A549 (cell line): ENCODE data around the gene HSPB1. TPM values are rescaled to one million over a fixed set of nuclear protein-coding genes. Genes with fewer than 3 reads are reported as not detected.

Source experiments
- ATAC-seq, 2 experiments: fragments of 200-7000 bp in 1 of 2; fragments of >200 bp in 1 of 2; cut with Nextera tagmentation in 1 of 2; cut with Tn5 transposase in 1 of 2; 3 replicates each; pipeline versions ENCODE4 v1.8.0 to v1.9.1; 2018 to 2020; ENCODE audit warnings: mild to moderate bottlenecking in 1 of 2, moderate library complexity in 1 of 2
- CTCF ChIA-PET: fragments of 300-600 bp; sonication (Branson Sonifier 250); formaldehyde crosslinking; extraction: SDS; loops from one replicate; lab custom pipeline; 2021; ENCODE audit warnings: antibody characterized with exemption, inconsistent platforms; lab: Yijun Ruan, JAX
- POLR2A ChIA-PET: fragments of 350-600 bp; formaldehyde crosslinking; extraction: SDS; loops from one replicate; lab custom pipeline; 2021; ENCODE audit warnings: antibody characterized with exemption, inconsistent platforms; lab: Yijun Ruan, JAX
- DNase-seq, 2 experiments: peaks; one replicate each; pipeline versions ENCODE4 v3.0.0 to v3.0.0-alpha.2; 2011 to 2016; ENCODE audit warnings: low read depth in 1 of 2, low spot score in 1 of 2
- FAIRE-seq: peaks from 2 replicates; lab custom pipeline; 2011; peaks lifted over from hg19 to GRCh38; lab: Jason Lieb, UNC
- H3K27ac ChIP-seq, 2 experiments: fragments of >200 bp; sonication (Bioruptor Twin); formaldehyde crosslinking; 3 replicates each; pipeline ENCODE4 v1.5.1; 2016 to 2017
- H3K4me1 ChIP-seq: fragments of >200 bp; sonication (Bioruptor Twin); formaldehyde crosslinking; 3 replicates; pipeline ENCODE4 v1.6.1; 2016
- H3K4me2 ChIP-seq: fragments of >200 bp; sonication (Bioruptor Twin); formaldehyde crosslinking; 3 replicates; pipeline ENCODE4 v1.6.1; 2016
- H3K4me3 ChIP-seq: fragments of >200 bp; sonication (Bioruptor Twin); formaldehyde crosslinking; 3 replicates; pipeline ENCODE4 v1.5.1; 2016
- H3K9me3 ChIP-seq: fragments of >200 bp; sonication (Bioruptor Twin); formaldehyde crosslinking; 3 replicates; pipeline ENCODE4 v1.6.1; 2016
- CTCF ChIP-seq: fragments of >200 bp; sonication (Bioruptor Twin); formaldehyde crosslinking; IDR thresholded peaks from 3 replicates; pipeline ENCODE4 v1.5.1; 2016
- EP300 ChIP-seq, 2 experiments: fragments of >200 bp; sonication (Bioruptor Twin); formaldehyde crosslinking; IDR thresholded peaks; 2 replicates in 1 of 2; 3 replicates in 1 of 2; pipeline ENCODE4 v1.6.1; 2016 to 2017
- HES2 ChIP-seq: fragments of >200 bp; sonication (Bioruptor Twin); formaldehyde crosslinking; IDR thresholded peaks from 2 replicates; pipeline ENCODE4 v1.6.1; 2016
- JUNB ChIP-seq: fragments of >200 bp; sonication (Bioruptor Twin); formaldehyde crosslinking; IDR thresholded peaks from 2 replicates; pipeline ENCODE4 v1.6.1; 2016
- KDM1A ChIP-seq: fragments of 200-600 bp; sonication (generic); IDR thresholded peaks from 2 replicates; pipeline ENCODE4 v1.6.1; 2016; ENCODE audit warnings: low read depth, mild to moderate bottlenecking
- NFE2L2 ChIP-seq: fragments of 150-350 bp; conservative IDR thresholded peaks from 2 replicates; pipeline ENCODE4 v1.6.1; 2014; ENCODE audit warnings: low read length
- TFCP2L1 ChIP-seq: fragments of 250-450 bp; sonication (Bioruptor Pico); IDR thresholded peaks from 2 replicates; pipeline ENCODE4 v1.5.0; 2021; ENCODE audit warnings: mild to moderate bottlenecking
- ZFP36 ChIP-seq: fragments of 450-650 bp; IDR thresholded peaks from 2 replicates; pipeline ENCODE4 v1.6.1; 2014; ENCODE audit warnings: borderline replicate concordance; ENCODE audit not compliant: partially characterized antibody
- WGBS: methylation state at CpG from one replicate; pipeline ENCODE4 v1.1.6; 2017; ENCODE audit errors: missing lambda C conversion rate; 5-methylcytosine and 5-hydroxymethylcytosine counted together
- polyA plus RNA-seq, 4 experiments: library from polyadenylated mRNA; depleted of rRNA in 3 of 4; stranded (reverse); fragments of >200 nt; fragmentation: RNase III in 1 of 4; extraction: RNeasy Plus Mini Kit Qiagen cat#74134 plus additional on column Dnase treatment in 1 of 4; gene quantifications; 2 replicates in 3 of 4; 3 replicates in 1 of 4; pipeline ENCODE4 v1.2.3, GENCODE V29; 2011 to 2017
- TF ChIP-seq, protein P1 (sequence below): fragments of 250-450 bp; sonication (Bioruptor Pico); IDR thresholded peaks from 2 replicates; pipeline ENCODE4 v1.5.0; 2020; ENCODE audit warnings: low read depth, mild to moderate bottlenecking, moderate library complexity
- TF ChIP-seq, protein P2 (sequence below): IDR thresholded peaks from 2 replicates; pipeline ENCODE4 v1.6.1; 2012; ENCODE audit warnings: low read depth, borderline replicate concordance
- TF ChIP-seq, protein P3 (sequence below): IDR thresholded peaks from 2 replicates; pipeline ENCODE4 v1.6.1; 2012

HSPB1 gene
- polyA plus RNA-seq, 2 of the 4 experiments (the other 2 are of a cell fraction) = 209 to 620 TPM

DNA sequence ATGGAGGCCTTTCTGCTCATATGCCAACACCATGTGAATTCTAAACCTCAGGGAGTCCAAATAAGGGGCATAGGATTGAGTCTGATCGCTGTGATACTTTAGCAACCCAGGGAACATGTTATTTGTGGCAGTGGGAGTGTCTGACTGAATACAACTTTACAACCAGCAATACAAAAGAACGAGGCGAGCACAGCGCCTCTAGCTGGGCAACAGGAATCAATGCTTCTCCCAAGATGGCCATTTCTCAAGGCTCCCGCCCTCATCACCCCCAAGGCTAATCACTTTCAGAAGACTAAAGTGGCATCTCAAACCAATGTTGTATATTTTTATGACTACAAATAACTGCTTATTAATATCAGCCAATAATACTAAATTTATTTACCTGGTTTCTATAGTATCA, 28.2 kb downstream of the HSPB1 start:
- Histone ChIP-seq H3K9me3 (no peaks in the 10 kb centered on the region), H3K4me1 (peaks cover 62% of the 10 kb centered on the region), H3K4me3 (no peak overlapping the region), H3K4me2 (no peak overlapping the region), H3K27ac (no peak overlapping the region)
- ChIA-PET CTCF (interaction anchor here (0.6 to 10.1 kb wide), 4 partner anchors 9 to 464 kb away, joined by 3 to 86 read pairs (median 6); no protein-coding TSS in a partner anchor), POLR2A (no interaction called here)
- TF ChIP-seq EP300 (IDR thresholded peaks at IDR 0.05) = no peak
- no peak for TF ChIP-seq KDM1A
- DNase-seq = no peak
- no peak for FAIRE-seq
- peak in 1 of 2 experiments; percentile 11; a peak in 1 of 6 replicates for ATAC-seq
- WGBS = 87% methylated on average over 5 of the region's 5 CpGs

DNA sequence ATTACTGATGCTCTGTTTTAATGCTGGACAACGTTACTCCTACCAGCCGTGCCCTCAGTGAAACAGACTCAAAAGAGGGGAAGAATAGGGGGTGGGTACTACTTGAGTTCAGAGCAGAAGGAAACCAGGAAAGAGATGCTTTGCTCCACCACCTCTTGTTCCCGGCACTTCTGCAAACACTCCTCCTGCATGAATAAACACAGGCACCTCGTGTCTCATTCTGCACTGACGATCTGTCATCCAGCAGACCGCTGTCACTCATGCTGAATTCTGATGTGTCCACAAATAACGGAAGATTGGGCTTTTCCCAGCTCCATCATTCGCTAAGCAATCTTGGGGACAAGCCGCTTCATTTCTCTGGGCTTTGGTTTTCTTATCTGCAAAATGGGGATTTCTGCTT, 29.6 kb downstream of the HSPB1 start:
- Histone ChIP-seq H3K4me2 (no peak overlapping the region), H3K9me3 (no peaks in the 10 kb centered on the region), H3K4me1 (peaks cover 59% of the 10 kb centered on the region), H3K4me3 (no peak overlapping the region), H3K27ac (no peak overlapping the region)
- no peak for FAIRE-seq
- ChIA-PET CTCF (interaction anchor here (10.1 kb wide), 1 partner anchor 13 kb away, joined by 86 read pairs; no protein-coding TSS in a partner anchor), POLR2A (interaction anchor here (1.0 to 1.1 kb wide), 2 partner anchors 23 to 27 kb away, joined by 4 read pairs; partner anchors contain the start of gene YWHAG)
- WGBS = 61% methylated on average over 9 of the region's 9 CpGs
- no peak; a peak in 1 of 6 replicates for ATAC-seq
- DNase-seq = no peak
- TF ChIP-seq JUNB = no peak
- TF ChIP-seq, protein P1, sequence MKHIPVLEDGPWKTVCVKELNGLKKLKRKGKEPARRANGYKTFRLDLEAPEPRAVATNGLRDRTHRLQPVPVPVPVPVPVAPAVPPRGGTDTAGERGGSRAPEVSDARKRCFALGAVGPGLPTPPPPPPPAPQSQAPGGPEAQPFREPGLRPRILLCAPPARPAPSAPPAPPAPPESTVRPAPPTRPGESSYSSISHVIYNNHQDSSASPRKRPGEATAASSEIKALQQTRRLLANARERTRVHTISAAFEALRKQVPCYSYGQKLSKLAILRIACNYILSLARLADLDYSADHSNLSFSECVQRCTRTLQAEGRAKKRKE (CRISPR knock-in tag) = no peak
- TF ChIP-seq, protein P2, sequence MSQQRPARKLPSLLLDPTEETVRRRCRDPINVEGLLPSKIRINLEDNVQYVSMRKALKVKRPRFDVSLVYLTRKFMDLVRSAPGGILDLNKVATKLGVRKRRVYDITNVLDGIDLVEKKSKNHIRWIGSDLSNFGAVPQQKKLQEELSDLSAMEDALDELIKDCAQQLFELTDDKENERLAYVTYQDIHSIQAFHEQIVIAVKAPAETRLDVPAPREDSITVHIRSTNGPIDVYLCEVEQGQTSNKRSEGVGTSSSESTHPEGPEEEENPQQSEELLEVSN = no peak
- TF ChIP-seq, protein P3, sequence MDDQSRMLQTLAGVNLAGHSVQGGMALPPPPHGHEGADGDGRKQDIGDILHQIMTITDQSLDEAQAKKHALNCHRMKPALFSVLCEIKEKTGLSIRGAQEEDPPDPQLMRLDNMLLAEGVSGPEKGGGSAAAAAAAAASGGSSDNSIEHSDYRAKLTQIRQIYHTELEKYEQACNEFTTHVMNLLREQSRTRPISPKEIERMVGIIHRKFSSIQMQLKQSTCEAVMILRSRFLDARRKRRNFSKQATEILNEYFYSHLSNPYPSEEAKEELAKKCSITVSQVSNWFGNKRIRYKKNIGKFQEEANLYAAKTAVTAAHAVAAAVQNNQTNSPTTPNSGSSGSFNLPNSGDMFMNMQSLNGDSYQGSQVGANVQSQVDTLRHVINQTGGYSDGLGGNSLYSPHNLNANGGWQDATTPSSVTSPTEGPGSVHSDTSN = no peak
- no peak for TF ChIP-seq NFE2L2
- no peak for TF ChIP-seq HES2

DNA sequence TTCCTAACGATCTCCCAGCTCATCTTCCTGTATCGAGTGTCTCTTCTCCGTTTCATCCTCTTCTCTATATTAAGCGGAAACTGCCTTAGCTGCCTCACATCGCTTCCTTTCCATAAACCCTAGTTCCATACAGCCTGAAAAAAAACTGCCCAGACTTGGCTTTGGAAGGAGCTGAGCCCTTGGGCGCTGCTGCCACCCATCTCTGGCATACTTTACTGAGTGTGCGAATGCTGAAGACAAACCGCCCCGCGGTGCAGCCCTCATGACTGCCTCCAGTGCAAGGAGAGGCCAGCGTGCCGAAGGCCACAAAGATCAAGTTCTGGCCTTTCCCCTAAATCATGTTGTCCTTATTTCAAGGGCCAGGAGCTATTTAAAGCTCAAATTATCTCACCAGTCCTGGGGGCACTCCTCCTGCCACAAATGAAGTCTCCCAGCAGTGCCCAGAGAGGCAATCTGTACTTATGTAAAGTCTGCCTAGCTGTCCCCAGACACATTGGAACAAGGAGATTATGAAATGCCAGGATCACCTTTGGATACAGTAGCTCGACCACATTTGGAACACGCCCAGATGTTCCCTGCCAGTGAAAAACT, 31.1 kb downstream of the HSPB1 start:
- peaks cover 59% of the 10 kb centered on the region for H3K4me1 ChIP-seq
- TF ChIP-seq ZFP36 (no peak), TFCP2L1 (no peak), CTCF (no peak)

More for the DNA sequence above, 31.1 kb downstream of the HSPB1 start:
- CTCF ChIA-PET = interaction anchor here (1.2 to 10.1 kb wide), 3 partner anchors 14 to 20 kb away, joined by 4 to 86 read pairs (median 7); no protein-coding TSS in a partner anchor
- Histone ChIP-seq H3K9me3 (no peaks in the 10 kb centered on the region), H3K4me3 (no peak overlapping the region), H3K4me2 (no peak overlapping the region; the same call in 2 of the 3 replicates), H3K27ac (peak overlapping the region; percentile 0 to 9; a peak in 2 of 6 replicates)
- ATAC-seq = 0 out of 6 replicates have a peak, but pooled peaks of 1 of the 2 experiments have one; percentile 27
- POLR2A ChIA-PET = interaction anchor here (0.7 kb wide), 1 partner anchor 16 kb away, joined by 3 read pairs; no protein-coding TSS in a partner anchor
- no peak for DNase-seq
- no peak for FAIRE-seq
- 86% methylated on average over 14 of the region's 14 CpGs for WGBS
